ENCODE results near the gene TFAM.

The TFAM gene

GRCh38 chr10:58436071-58436470 lies 50.9 kb downstream of the TFAM start:
- no peak for DNase-seq

- no peak for DNase-seq
Observed at GRCh38 chr10:58438340-58438871, 53.2 kb downstream of the TFAM start.

- DNase-seq = no peak
Observed at GRCh38 chr10:58438986-58439385, 53.8 kb downstream of the TFAM start.

DNA sequence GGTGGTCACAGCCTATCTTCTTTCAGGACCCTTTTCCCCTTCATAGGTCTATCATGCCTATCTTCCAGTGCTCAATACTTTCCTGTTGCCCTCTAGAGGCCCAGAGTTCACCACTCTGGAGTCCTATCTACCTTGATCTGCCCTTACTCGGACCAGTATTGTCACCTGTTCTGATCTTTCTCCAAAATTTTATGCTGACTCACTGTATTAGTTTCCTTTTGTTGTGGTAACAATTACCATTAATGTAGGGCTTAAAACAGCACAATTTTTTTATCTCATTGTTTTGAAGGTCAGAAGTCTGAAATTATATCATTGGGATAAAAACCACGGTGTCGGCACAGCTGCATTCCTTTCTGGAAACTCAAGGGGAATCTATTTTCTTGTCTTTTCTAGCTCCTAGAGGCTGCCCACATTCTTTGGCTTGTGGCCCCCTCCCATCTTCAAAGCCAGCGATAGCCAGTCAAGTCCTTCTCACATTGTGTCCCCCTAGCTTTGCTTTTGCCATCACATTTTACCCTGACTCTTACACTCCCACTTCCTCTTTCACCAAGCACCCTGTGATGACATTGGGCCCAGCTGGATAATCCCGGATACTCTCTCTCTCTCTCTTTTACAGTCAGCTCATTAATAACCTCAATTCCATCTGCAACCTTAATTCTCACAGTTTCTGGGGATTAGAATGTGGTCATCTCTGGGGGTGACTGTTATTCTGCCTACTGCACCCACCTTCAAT lies 54.6 kb downstream of the TFAM start:
- DNase-seq = no peak

DNA sequence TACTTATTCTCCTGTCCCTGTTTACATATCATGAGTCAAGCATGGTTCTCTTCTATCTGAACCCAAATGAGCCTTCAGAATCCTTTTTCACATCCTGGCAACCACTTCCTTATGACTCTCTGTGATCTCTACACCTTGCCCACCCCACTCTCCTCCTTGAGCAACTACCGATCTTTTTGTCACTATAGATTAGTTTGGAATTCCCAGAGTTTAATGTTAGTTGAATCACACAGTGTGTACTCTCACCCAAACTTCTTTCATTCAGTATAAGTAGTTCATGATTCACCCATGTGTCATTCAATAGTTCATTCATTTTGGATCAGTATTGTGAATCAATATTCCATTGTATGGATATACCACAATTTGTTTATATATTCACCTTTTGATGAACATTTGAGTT lies 55.3 kb downstream of the TFAM start:
- DNase-seq = no peak

- DNase-seq = no peak
Observed at GRCh38 chr10:58444321-58444720, 59.1 kb downstream of the TFAM start.

- DNase-seq = no peak
Observed at GRCh38 chr10:58444876-58445275, 59.7 kb downstream of the TFAM start.

DNA sequence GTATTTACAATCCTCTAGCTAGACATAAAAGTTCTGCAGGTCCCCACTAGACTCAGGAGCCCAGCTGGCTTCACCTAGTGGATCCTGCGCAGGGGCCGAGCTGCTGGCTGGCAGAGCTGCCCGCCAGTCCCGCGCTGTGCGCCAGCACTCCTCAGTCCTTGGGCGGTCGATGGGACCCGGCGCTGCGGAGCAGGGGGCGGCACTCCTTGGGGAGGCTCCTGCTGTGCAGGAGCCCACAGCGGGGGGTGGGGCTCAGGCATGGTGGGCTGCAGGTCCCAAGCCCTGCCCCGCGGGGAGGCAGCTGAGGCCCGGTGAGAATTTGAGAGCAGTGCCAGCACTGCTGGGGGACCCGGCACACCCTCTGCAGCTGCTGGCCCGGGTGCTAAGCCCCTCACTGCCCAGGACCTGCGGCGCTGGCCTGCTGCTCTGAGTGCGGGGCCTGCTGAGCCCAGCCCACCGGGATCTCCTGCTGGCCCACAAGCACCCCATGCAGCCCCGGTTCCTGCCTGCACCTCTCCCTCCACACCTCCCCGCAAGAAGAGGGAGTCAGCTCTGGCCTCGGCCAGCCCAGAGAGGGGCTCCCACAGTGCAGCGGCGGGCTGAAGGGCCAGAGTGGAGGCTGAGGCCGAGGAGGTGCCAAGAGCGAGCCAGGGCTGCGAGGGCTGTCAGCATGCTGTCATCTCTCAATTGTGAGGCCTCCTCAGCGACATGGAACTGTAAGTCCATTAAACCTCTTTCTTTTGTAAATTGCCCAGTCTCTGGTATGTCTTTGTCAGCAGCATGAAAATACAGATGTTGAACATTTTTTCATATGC lies 63.1 kb downstream of the TFAM start:
- no peak for DNase-seq
